Sigmoid colon (tissue), 4 donors: Measurements from ENCODE around the gene GRM7.

Experiments used
- CTCF ChIP-seq, 4 experiments: fragments of 450-650 bp in 3 of 4; fragments of 200-600 bp in 1 of 4; IDR thresholded peaks; one replicate each; pipeline ENCODE4 v1.5.1; 2016 to 2019; ENCODE audit warnings: antibody characterized with exemption in 4 of 4, mild to moderate bottlenecking in 3 of 4, moderate library complexity in 2 of 4
- POLR2A ChIP-seq, 2 donors: fragments of 450-650 bp; IDR thresholded peaks; one replicate each; pipeline ENCODE4 v1.6.1; 2016; ENCODE audit warnings: antibody characterized with exemption in 2 of 2, mild to moderate bottlenecking in 2 of 2, moderate library complexity in 2 of 2
- POLR2AphosphoS5 ChIP-seq, 4 donors: sonication (generic); formaldehyde crosslinking; IDR thresholded peaks; one replicate each; pipeline ENCODE4 v1.6.1; 2017; ENCODE audit warnings: antibody characterized with exemption in 4 of 4

GRCh38 chr3:6929918-6930317 lies 69.0 kb downstream of the GRM7 start:
- TF ChIP-seq CTCF (IDR thresholded peaks at IDR 0.05) (no peak), POLR2A (IDR thresholded peaks at IDR 0.05) (no peak), POLR2AphosphoS5 (IDR thresholded peaks at IDR 0.05) (no peak)
